ENCODE measurements around the gene TSPAN14.

TSPAN14 gene

GRCh38 chr10:80421707-80422536 is 32.2 kb upstream of the TSPAN14 start:
- DNase-seq (ENCODE audit: low read depth in 2 of 2) = no peak

- DNase-seq (ENCODE audit: low read depth in 2 of 2) = no peak
Observed at GRCh38 chr10:80425901-80426300, 28.2 kb upstream of the TSPAN14 start.

- no peak for DNase-seq (ENCODE audit: low read depth in 2 of 2)
Observed at GRCh38 chr10:80427541-80427940, 26.6 kb upstream of the TSPAN14 start.

GRCh38 chr10:80429521-80429973 is 24.6 kb upstream of the TSPAN14 start:
- DNase-seq (ENCODE audit: low read depth in 2 of 2) = no peak

- DNase-seq (ENCODE audit: low read depth in 2 of 2) = no peak
Observed at GRCh38 chr10:80433134-80433533, 21.0 kb upstream of the TSPAN14 start.

- DNase-seq (ENCODE audit: low read depth in 2 of 2) = no peak
Observed at GRCh38 chr10:80436446-80437098, 17.5 kb upstream of the TSPAN14 start.

GRCh38 chr10:80437227-80437626 is 16.9 kb upstream of the TSPAN14 start:
- DNase-seq (ENCODE audit: low read depth in 2 of 2) = no peak

GRCh38 chr10:80441831-80442230 is 12.3 kb upstream of the TSPAN14 start:
- no peak for DNase-seq (ENCODE audit: low read depth in 2 of 2)

GRCh38 chr10:80442879-80443278 is 11.2 kb upstream of the TSPAN14 start:
- no peak for DNase-seq (ENCODE audit: low read depth in 2 of 2)

- no peak for DNase-seq (ENCODE audit: low read depth in 2 of 2)
Observed at GRCh38 chr10:80443531-80443974, 10.6 kb upstream of the TSPAN14 start.

- DNase-seq (ENCODE audit: low read depth in 2 of 2) = no peak
Observed at GRCh38 chr10:80444124-80444523, 10.0 kb upstream of the TSPAN14 start.

GRCh38 chr10:80444646-80445319 is 9.3 kb upstream of the TSPAN14 start:
- DNase-seq (ENCODE audit: low read depth in 2 of 2) = peak; percentile 39 to 56

- DNase-seq (ENCODE audit: low read depth in 2 of 2) = no peak
Observed at GRCh38 chr10:80447436-80448190, 6.5 kb upstream of the TSPAN14 start.

GRCh38 chr10:80448209-80448942 is 5.7 kb upstream of the TSPAN14 start:
- DNase-seq (ENCODE audit: low read depth in 2 of 2) = no peak

GRCh38 chr10:80449520-80449919 is 4.6 kb upstream of the TSPAN14 start:
- DNase-seq (ENCODE audit: low read depth in 2 of 2) = no peak

GRCh38 chr10:80451132-80451531 is 3.0 kb upstream of the TSPAN14 start:
- no peak for DNase-seq (ENCODE audit: low read depth in 2 of 2)

GRCh38 chr10:80452069-80452468 is 2.0 kb upstream of the TSPAN14 start:
- DNase-seq (ENCODE audit: low read depth in 2 of 2) = no peak

- no peak for DNase-seq (ENCODE audit: low read depth in 2 of 2)
Observed at GRCh38 chr10:80452640-80453039, 1.5 kb upstream of the TSPAN14 start.

GRCh38 chr10:80453056-80453841 is 861 bp upstream of the TSPAN14 start:
- DNase-seq (ENCODE audit: low read depth in 2 of 2) = no peak

All from stimulated activated CD4-positive, alpha-beta T cell treated with anti-CD3 and anti-CD28 coated beads, Interleukin-1b, Interleukin-23, amount 100 ng/mL, for 1 hour (primary cell).